Panc1 (cell line): ENCODE results near the gene TRABD2B.

Experiments used
- CTCF ChIP-seq: fragments of 450-650 bp; IDR thresholded peaks from 2 replicates; pipeline ENCODE4 v1.5.1; 2017; ENCODE audit warnings: mild to moderate bottlenecking
- POLR2AphosphoS5 ChIP-seq: IDR thresholded peaks from 2 replicates; pipeline ENCODE4 v1.6.1; 2012; ENCODE audit warnings: mild to moderate bottlenecking, low read depth, low read length, moderate library complexity
- REST ChIP-seq, 2 experiments: IDR thresholded peaks; 2 replicates each; pipeline ENCODE4 v1.6.1; 2011 to 2012; ENCODE audit warnings: low read depth in 2 of 2, control low read depth in 1 of 2, low read length in 1 of 2, mild to moderate bottlenecking in 1 of 2, moderate library complexity in 1 of 2; ENCODE audit not compliant: insufficient read depth in 1 of 2
- SIN3A ChIP-seq: IDR thresholded peaks from 2 replicates; pipeline ENCODE4 v1.6.1; 2012; ENCODE audit warnings: low read depth, mild to moderate bottlenecking, low read length, moderate library complexity, borderline replicate concordance; ENCODE audit not compliant: insufficient read depth

- no peak for TF ChIP-seq SIN3A
- TF ChIP-seq POLR2AphosphoS5: no peak
- TF ChIP-seq CTCF: no peak
- TF ChIP-seq REST (IDR thresholded peaks at IDR 0.05; ENCODE audit: insufficient read depth in 1 of 2, low read depth in 2 of 2, low read length in 1 of 2): no peak
Measured at GRCh38 chr1:47724432-47724999, 272.7 kb downstream of the TRABD2B start.
